Measurements from ENCODE around the gene SLC13A1.
"Not testable (repeated sequence)": the region's sequence is repeated elsewhere in the genome, so short reads cannot be mapped to it uniquely, and the experiment has no call there.

The SLC13A1 gene

GRCh38 chr7:123199883-123200282 lies at the start of gene SLC13A1:
TSS of gene SLC13A1 (minus strand) at chr7:123199969. CDS start at chr7:123199946, 23 bp downstream.
- intact Hi-C loops (cut with DNase I), result no loop called here

DNA sequence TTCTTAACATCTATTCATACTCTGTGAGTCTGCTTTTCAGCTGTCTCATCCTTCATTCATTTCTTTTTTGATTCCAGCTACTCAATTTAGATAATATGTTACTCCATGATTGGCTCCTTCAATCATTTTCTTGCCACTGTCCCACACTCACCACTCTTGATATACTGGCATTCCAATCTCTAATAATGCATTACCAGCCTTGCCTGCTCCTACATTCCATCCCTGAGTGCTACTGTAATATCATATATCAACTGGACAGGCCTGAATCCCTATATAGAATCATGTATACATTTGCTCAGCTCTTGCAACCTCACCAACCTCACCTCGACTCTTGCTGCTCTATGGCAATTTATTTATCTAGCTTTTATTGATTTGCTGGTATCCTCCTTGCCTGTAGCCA lies 45.0 kb upstream of the SLC13A1 start:
- intact Hi-C loops (cut with DNase I), result no loop called here
- DNase-seq, result no peak

More at GRCh38 chr7:123199883-123200282, at the start of gene SLC13A1:
- DNase-seq, result no peak

DNA sequence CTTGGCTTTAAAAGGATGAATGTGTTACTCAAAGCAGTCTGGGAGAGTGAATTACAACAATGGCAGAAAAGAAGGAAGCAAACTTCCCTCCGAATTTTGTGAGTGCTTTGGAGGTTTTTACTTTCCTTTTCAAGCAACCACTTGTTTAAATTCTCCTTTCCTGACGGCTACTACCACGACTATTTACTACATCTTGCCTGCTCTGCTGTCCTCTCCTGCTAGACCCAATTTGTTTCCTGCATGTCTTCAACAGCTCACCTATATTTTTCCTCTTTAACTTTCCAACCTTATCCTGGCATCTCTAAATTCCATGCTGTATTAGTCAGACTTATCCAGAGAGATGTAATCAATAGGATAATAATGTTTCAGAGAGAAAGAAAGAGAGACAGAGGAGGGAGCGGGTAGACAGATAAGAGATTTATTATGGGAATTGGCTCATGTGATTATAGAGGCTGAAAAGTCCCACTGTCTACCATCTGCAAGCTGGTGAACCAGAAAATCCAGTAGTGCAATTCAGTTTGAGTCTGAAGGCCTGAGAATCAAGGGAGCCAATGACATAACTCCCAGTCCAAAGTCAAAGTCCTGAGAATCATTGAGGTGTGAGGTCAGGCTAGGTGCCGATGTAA lies 42.8 kb upstream of the SLC13A1 start:
- intact Hi-C loops (cut with DNase I), result no loop called here
- no peak for DNase-seq

GRCh38 chr7:123241809-123242208 lies 42.0 kb upstream of the SLC13A1 start:
- DNase-seq, result no peak
- intact Hi-C loops (cut with DNase I), result no loop called here

- intact Hi-C loops (cut with DNase I), result no loop called here
- peak in 1 of 10 donors; percentile 24 for DNase-seq
Measured at GRCh38 chr7:123231021-123232000, 31.5 kb upstream of the SLC13A1 start.

- DNase-seq, result peak in 3 of 10 donors; percentile 59 to 79 (median 72)
- intact Hi-C loops (cut with DNase I), result no loop called here
Measured at GRCh38 chr7:123230603-123231002, 30.8 kb upstream of the SLC13A1 start.

GRCh38 chr7:123230147-123230546 lies 30.4 kb upstream of the SLC13A1 start:
- intact Hi-C loops (cut with DNase I), result no loop called here

DNA sequence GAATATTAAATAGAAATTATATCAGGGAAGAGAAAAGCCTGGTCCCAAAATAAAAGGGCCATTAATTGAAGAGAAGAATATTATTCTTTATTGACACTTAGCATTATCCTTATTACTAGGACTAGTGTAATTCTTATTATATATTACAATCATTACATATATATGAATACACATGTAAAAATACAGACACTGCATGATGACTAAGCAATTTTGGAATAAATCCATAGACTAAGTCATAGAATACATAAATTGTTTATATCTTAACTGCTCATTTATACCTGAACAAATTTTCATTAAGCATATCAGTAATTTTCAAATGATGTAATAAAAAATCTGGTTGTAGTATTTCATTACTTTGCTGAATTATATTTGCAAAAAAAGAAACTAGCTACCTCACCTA lies 29.7 kb upstream of the SLC13A1 start:
- no peak for DNase-seq
- intact Hi-C loops (cut with DNase I), result no loop called here

More at GRCh38 chr7:123230147-123230546, 30.4 kb upstream of the SLC13A1 start:
- DNase-seq, result no peak

DNA sequence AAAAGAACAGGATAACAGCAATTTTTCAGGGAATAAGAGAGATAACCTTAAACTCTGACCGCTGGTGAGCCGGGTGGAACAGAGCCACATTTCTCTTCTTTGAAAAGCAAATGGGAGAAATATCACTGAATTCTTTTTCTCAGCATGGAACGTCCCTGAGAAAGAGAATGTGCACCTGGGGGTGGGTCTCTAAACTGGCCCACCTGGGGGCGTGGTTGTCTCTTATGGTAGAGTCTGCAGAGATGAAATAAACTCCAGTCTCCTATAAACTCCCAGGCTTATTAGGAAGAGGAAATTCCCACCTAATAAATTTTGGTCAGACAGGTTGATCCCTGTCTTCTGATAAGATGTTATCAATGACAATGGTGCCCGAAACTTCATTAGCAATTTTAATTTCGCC lies 27.9 kb upstream of the SLC13A1 start:
- intact Hi-C loops (cut with DNase I), result not testable (repeated sequence)
- peak in 1 of 10 donors; percentile 50 for DNase-seq

GRCh38 chr7:123220396-123220795 lies 20.6 kb upstream of the SLC13A1 start:
- DNase-seq, result no peak
- intact Hi-C loops (cut with DNase I), result no loop called here

DNA sequence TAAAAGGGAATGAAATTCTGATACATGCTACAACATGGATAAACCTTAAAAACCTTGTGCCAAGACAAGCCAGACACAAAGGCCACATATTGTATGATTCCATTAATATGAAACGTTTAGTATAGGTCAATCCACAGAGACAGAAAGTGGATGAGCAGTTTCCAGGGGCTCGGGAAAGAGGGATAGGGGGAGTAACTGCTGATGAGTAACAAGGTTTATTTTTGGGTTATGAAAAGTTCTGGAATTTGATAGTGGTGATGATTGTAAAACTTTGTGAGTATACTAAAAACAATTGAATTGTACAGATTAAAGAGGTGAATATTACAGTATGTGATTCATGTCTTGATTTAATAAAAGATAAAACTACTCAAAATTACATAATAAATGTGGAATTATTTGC lies 19.1 kb upstream of the SLC13A1 start:
- DNase-seq, result no peak
- intact Hi-C loops (cut with DNase I), result no loop called here

GRCh38 chr7:123216825-123217224 lies 17.1 kb upstream of the SLC13A1 start:
- no peak for DNase-seq
- intact Hi-C loops (cut with DNase I), result no loop called here

- intact Hi-C loops (cut with DNase I), result no loop called here
Measured at GRCh38 chr7:123215350-123215749, 15.6 kb upstream of the SLC13A1 start.

GRCh38 chr7:123211545-123211944 lies 11.8 kb upstream of the SLC13A1 start:
- intact Hi-C loops (cut with DNase I), result no loop called here
- DNase-seq, result no peak

More at GRCh38 chr7:123215350-123215749, 15.6 kb upstream of the SLC13A1 start:
- DNase-seq, result no peak

GRCh38 chr7:123210986-123211385 lies 11.2 kb upstream of the SLC13A1 start:
- no peak for DNase-seq
- intact Hi-C loops (cut with DNase I), result no loop called here

GRCh38 chr7:123209786-123210185 lies 10.0 kb upstream of the SLC13A1 start:
- DNase-seq, result no peak
- intact Hi-C loops (cut with DNase I), result no loop called here

DNA sequence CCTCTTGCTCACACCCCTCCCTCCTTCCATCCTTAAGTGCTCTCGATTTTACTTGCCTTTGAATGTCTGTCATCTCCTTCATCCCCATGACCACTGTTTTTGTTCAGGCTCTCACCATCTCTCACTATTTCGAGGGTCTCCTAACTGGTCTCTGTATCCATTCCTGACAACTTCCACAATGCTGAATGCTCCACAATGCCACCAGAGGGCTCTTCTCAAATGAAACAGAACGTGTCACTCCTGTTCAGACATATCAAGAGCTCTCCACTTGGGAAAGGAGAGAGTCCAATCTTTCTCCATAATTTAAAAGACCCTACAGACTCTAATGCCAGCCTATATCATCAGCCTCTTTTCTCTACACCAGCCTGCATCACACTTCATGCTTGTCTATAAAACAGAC lies 9.0 kb upstream of the SLC13A1 start:
- intact Hi-C loops (cut with DNase I), result no loop called here
- no peak for DNase-seq

DNA sequence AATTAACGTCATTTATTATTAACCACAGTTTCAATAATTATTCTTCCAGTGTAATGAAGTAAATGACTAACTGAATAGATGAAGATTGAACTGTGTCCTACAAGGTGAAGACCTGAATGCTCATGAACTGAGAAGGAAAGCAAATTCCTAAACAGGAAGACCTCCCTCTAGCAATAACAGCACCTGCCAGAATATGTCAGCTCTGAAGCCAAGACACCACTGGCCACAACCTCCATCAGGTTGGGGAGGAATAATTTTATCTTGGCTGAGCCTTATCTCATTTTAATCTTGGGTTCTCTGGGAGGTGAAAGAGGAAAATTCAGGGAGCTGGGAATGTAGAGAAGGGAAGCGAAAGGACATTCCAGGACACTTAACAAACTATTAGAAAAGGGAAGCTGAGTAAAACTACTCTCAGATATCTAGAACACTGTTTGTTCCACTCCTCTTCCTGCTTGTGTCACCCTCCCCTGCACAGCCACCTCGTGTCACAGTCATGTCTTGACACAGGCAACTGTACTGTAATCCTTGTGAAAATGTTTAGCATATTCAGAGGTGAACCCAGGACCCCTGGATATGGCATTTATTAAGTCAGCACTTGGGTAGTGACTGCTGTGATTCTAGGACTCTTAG lies 4.6 kb upstream of the SLC13A1 start:
- DNase-seq, result no peak
- intact Hi-C loops (cut with DNase I), result no loop called here

GRCh38 chr7:123201901-123202300 lies 2.1 kb upstream of the SLC13A1 start:
- intact Hi-C loops (cut with DNase I), result no loop called here
- no peak for DNase-seq

- no peak for DNase-seq
- intact Hi-C loops (cut with DNase I), result no loop called here
Measured at GRCh38 chr7:123198668-123199652, 809 bp downstream of the SLC13A1 start.
